Parathyroid adenoma (tissue), 2 donors: ENCODE measurements around the gene ZNF385C.

Source experiments
- H2AFZ ChIP-seq: fragments of 300-600 bp; sonication (generic); one replicate; pipeline ENCODE4 v1.7.0; 2017; ENCODE audit warnings: antibody characterized with exemption, mild to moderate bottlenecking
- H3K27ac ChIP-seq: fragments of 300-600 bp; sonication (generic); one replicate; pipeline ENCODE4 v1.7.0; 2017
- H3K27me3 ChIP-seq: fragments of 300-600 bp; sonication (generic); one replicate; pipeline ENCODE4 v1.7.0; 2017; ENCODE audit warnings: low read length; ENCODE audit not compliant: control insufficient read depth, insufficient read depth
- H3K36me3 ChIP-seq: fragments of 300-600 bp; sonication (generic); one replicate; pipeline ENCODE4 v1.7.0; 2017; ENCODE audit warnings: low read length; ENCODE audit not compliant: control insufficient read depth, insufficient read depth
- H3K4me1 ChIP-seq: fragments of 300-600 bp; sonication (generic); one replicate; pipeline ENCODE4 v1.7.0; 2017; ENCODE audit warnings: control low read depth
- H3K4me2 ChIP-seq: fragments of 300-600 bp; sonication (generic); one replicate; pipeline ENCODE4 v1.7.0; 2017; ENCODE audit warnings: low read length
- H3K4me3 ChIP-seq: fragments of 300-600 bp; sonication (generic); one replicate; pipeline ENCODE4 v1.7.0; 2017; ENCODE audit warnings: low read depth, low read length
- H3K79me2 ChIP-seq: fragments of 300-600 bp; sonication (generic); one replicate; pipeline ENCODE4 v1.7.0; 2017; ENCODE audit warnings: control low read depth
- H3K9ac ChIP-seq: fragments of 300-600 bp; sonication (generic); one replicate; pipeline ENCODE4 v1.7.0; 2017; ENCODE audit warnings: mild to moderate bottlenecking
- H3K9me3 ChIP-seq: fragments of 300-600 bp; sonication (generic); one replicate; pipeline ENCODE4 v1.7.0; 2017; ENCODE audit warnings: low read length; ENCODE audit not compliant: control insufficient read depth
- TF ChIP-seq, protein P1 (sequence below): fragments of 300-600 bp; sonication (generic); IDR thresholded peaks from one replicate; pipeline ENCODE4 v1.7.0; 2017; ENCODE audit warnings: antibody characterized with exemption, mild to moderate bottlenecking
- donor health status: primary hyperparathyroidism.

Gene ZNF385C

DNA sequence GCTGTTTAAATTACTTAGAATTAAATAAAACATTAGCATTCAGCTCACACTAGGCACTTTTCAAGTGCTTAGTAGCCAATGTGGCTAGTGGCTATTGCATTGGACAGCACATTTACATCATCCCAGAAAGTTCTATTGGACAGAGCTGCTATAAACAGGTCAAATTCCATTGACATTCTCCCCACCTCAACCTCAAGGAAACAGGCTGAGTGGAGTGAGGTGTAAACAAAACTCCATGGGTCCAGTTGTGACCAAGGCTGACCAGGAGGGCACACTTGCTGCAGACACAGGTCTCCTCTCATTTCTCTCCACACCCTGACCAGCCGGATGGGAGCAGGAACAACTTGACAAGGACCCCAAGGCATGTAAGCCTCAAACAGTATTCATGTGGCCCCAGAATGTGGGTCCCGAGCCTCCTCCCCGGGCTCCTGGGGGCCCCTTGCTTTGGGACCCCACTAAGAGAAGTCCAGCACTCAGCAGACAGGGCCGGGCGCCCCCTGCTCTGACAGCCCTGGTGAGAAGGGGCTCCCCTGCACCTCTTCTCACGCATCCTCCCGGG lies 48.4 kb downstream of the ZNF385C start:
- H3K79me2 ChIP-seq: no peaks in the 10 kb centered on the region
- H3K9ac ChIP-seq: peak overlapping the region; percentile 7
- peak overlapping the region; percentile 39 for H3K27ac ChIP-seq
- H3K4me3 ChIP-seq: peak overlapping the region; percentile 64
- H2AFZ ChIP-seq: peak overlapping the region; percentile 100
- TF ChIP-seq, protein P1, sequence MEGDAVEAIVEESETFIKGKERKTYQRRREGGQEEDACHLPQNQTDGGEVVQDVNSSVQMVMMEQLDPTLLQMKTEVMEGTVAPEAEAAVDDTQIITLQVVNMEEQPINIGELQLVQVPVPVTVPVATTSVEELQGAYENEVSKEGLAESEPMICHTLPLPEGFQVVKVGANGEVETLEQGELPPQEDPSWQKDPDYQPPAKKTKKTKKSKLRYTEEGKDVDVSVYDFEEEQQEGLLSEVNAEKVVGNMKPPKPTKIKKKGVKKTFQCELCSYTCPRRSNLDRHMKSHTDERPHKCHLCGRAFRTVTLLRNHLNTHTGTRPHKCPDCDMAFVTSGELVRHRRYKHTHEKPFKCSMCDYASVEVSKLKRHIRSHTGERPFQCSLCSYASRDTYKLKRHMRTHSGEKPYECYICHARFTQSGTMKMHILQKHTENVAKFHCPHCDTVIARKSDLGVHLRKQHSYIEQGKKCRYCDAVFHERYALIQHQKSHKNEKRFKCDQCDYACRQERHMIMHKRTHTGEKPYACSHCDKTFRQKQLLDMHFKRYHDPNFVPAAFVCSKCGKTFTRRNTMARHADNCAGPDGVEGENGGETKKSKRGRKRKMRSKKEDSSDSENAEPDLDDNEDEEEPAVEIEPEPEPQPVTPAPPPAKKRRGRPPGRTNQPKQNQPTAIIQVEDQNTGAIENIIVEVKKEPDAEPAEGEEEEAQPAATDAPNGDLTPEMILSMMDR: peak; percentile 18
- no peaks in the 10 kb centered on the region for H3K36me3 ChIP-seq
- peak overlapping the region; percentile 91 for H3K4me2 ChIP-seq
- H3K9me3 ChIP-seq: no peaks in the 10 kb centered on the region
- peaks cover 4% of the 10 kb centered on the region for H3K4me1 ChIP-seq
- no peaks in the 10 kb centered on the region for H3K27me3 ChIP-seq

DNA sequence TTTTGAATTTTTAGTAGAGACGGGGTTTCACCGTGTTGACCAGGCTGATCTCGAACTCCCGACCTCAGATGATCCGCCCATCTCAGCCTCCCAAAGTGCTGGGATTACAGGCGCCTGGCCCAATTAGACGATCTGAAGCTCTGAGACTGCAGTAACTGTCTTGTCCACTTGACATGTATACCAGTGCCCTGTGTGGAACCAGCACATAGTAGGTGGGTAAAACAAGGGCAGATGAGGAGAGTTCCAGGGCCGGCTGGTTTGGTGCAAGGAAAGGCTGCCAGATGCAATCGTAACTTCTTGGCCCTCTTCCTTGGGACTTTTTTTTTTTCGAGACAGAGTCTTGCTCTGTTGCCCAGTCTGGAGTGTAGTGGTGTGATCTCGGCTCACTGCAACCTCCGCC lies 50.9 kb downstream of the ZNF385C start:
- Histone ChIP-seq H3K36me3 (no peaks in the 10 kb centered on the region), H3K4me1 (peaks cover 4% of the 10 kb centered on the region), H3K79me2 (no peaks in the 10 kb centered on the region), H3K4me3 (no peak overlapping the region), H3K4me2 (no peak overlapping the region), H3K27ac (no peak overlapping the region), H2AFZ (no peak overlapping the region), H3K9ac (no peak overlapping the region), H3K9me3 (no peaks in the 10 kb centered on the region), H3K27me3 (no peaks in the 10 kb centered on the region)
- TF ChIP-seq, protein P1: no peak

DNA sequence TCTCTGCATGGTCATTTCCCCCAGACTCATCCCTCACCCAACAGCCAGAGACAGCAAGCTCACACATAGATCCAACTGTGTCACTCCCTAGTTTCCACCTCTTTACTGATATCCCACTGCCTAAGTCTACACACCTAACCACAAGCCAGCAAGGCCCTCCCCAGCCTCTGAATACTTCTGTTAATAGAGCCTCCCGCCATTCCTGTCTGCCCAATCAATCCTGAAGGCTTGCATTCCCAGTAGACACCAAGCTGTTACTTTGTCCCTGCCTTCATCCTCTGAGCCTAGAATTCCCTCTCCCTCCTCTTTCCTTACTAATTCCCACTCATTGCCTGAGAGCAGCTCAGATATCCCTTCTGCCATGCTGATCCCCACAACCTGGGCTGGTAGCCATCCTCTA lies 52.6 kb downstream of the ZNF385C start:
- Histone ChIP-seq H2AFZ (no peak overlapping the region), H3K79me2 (no peaks in the 10 kb centered on the region), H3K27ac (no peak overlapping the region), H3K4me2 (no peak overlapping the region), H3K36me3 (no peaks in the 10 kb centered on the region), H3K27me3 (no peaks in the 10 kb centered on the region), H3K9me3 (no peaks in the 10 kb centered on the region), H3K4me3 (no peak overlapping the region), H3K4me1 (peaks cover 4% of the 10 kb centered on the region), H3K9ac (no peak overlapping the region)
- TF ChIP-seq, protein P1: no peak

DNA sequence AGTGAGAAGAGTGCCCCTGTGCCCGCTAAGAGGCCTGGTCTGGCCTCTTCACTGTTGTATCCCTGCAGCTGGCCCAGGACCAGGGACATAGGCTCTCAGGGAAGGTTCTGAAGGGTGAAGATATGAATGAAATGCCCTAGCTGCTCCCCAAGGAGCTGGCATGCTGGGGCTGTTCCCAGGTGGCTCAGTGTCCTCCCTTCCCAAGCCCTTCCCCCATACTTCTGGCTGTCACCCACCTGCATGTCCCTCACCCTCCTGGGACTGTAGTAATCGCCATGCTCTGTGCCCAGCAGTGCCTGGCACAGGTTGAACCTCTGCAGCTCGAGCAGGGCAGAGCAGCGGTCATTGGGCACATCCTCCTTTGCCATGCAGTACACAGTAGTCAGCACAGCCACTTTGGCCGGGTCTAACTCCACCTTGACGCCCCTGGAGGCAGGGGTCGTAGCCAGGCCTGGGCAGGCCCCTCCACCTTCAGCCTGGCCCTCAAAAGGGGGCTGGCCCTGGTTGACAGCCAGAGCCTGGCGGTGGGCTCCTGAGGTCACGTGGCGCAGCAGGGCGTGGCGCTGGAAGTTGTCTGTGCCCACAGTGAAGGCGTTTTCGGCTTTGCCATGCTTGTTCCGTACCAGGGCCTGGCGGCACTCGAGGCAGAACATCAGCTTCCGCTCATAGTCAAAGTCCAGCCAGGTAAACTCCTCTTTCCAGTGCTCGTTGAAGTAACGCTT lies 55.5 kb downstream of the ZNF385C start:
- no peak overlapping the region for H2AFZ ChIP-seq
- no peak overlapping the region for H3K4me3 ChIP-seq
- no peak overlapping the region for H3K9ac ChIP-seq

More for the DNA sequence above, 55.5 kb downstream of the ZNF385C start:
- Histone ChIP-seq H3K9me3 (no peaks in the 10 kb centered on the region), H3K79me2 (no peaks in the 10 kb centered on the region), H3K27ac (no peak overlapping the region), H3K27me3 (no peaks in the 10 kb centered on the region), H3K4me2 (no peak overlapping the region), H3K36me3 (no peaks in the 10 kb centered on the region), H3K4me1 (no peaks in the 10 kb centered on the region)
- TF ChIP-seq, protein P1: no peak
